ENCODE results near the gene MRFAP1. TPM values are rescaled to one million over a fixed set of nuclear protein-coding genes. Genes with fewer than 3 reads are reported as not detected.

Gene MRFAP1
- total RNA-seq, 1 donor from 2014 or later: 235 TPM

DNA sequence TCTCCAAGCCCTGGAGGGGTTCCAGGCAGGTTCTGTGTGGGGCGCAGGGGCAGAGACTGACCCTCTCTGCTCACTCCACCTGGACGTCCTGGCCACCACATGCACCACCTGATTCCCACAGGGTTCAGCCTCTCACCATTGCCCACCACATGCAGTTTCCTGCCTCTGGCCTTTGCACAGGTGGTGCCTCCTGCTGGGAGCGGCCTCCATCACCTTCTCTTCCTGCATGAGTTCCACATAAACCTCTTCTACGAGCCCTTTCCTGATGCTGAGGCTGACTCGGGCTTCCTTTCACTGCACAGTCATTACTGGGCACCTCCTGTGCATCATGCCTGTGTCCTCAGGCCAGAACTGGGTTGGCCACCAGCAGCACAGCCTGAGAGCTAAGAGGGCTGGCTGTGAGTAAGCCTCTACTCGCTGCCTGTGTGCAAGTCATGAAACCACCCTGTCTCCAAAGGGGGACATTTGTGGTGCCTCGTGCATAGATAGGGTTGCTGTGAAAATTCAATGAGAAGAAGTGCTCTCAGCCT lies 45.6 kb upstream of the MRFAP1 start:
- peaks cover 30% of the 10 kb centered on the region for H3K36me3 ChIP-seq
- H3K27me3 ChIP-seq: no peaks in the 10 kb centered on the region
- no peak for ATAC-seq
- TF ChIP-seq, protein P1, sequence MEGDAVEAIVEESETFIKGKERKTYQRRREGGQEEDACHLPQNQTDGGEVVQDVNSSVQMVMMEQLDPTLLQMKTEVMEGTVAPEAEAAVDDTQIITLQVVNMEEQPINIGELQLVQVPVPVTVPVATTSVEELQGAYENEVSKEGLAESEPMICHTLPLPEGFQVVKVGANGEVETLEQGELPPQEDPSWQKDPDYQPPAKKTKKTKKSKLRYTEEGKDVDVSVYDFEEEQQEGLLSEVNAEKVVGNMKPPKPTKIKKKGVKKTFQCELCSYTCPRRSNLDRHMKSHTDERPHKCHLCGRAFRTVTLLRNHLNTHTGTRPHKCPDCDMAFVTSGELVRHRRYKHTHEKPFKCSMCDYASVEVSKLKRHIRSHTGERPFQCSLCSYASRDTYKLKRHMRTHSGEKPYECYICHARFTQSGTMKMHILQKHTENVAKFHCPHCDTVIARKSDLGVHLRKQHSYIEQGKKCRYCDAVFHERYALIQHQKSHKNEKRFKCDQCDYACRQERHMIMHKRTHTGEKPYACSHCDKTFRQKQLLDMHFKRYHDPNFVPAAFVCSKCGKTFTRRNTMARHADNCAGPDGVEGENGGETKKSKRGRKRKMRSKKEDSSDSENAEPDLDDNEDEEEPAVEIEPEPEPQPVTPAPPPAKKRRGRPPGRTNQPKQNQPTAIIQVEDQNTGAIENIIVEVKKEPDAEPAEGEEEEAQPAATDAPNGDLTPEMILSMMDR (IDR thresholded peaks at IDR 0.05): no peak
- H3K4me1 ChIP-seq: no peaks in the 10 kb centered on the region
- no peak for DNase-seq
- H3K4me3 ChIP-seq: no peak overlapping the region
- intact Hi-C loops (cut with DNase I): no loop called here
- H3K27ac ChIP-seq: no peak overlapping the region
- H3K9me3 ChIP-seq: no peaks in the 10 kb centered on the region

DNA sequence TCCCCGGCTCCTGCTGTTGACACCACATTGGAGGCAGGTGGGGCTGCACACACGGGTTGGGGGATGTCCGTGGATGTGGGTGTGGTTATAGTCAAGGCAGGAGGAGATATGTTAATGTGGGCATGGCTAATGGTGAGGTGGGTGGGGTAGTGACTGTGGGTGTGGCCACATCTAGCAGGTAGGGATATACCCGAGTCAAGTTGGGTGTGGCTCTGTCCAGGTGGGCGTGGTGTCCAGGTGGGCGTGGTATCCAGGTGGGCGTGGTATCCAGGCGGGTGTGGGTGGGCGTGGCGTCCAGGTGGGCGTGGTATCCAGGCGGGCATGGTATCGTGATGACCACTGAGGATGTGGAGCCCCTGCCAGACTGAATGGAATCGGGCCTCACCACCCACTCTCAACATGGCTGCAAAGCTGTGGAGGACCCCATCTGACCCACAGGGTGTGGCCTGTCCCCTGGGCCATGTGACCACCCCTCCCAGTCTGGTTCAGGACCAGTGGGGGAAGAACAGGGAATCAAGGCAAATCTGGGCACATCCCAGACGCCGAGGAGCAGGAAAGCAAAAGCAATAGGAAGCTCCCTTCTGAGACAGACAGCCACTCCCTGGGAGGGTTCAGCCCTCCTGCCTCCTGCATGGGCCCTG lies 44.5 kb upstream of the MRFAP1 start:
- Histone ChIP-seq H3K36me3 (peaks cover 39% of the 10 kb centered on the region), H3K4me1 (no peaks in the 10 kb centered on the region), H3K9me3 (no peaks in the 10 kb centered on the region), H3K4me3 (no peak overlapping the region), H3K27ac (no peak overlapping the region), H3K27me3 (no peaks in the 10 kb centered on the region)
- TF ChIP-seq, protein P1 (IDR thresholded peaks at IDR 0.05): no peak
- intact Hi-C loops (cut with DNase I): no loop called here
- DNase-seq: no peak
- ATAC-seq: no peak

DNA sequence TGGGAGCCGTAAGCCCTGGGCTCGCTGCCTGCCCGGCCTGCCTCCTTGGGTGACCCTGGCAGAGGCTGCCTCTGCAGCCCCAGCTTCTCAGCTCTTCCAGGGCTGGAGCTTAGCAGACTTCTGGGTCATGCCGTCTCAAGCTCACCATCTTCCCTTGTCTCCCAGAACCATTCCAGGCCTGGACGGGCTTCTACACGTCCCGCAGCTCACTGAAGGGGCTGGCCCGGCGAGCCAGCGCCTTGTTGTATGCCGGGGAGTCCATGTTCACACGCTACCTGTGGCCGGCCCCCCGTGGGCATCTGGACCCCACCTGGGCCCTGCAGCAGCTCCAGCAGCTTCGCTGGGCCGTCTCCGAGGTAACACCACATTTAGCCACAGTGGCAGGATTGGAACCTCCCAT lies 43.5 kb upstream of the MRFAP1 start:
- Histone ChIP-seq H3K4me1 (no peaks in the 10 kb centered on the region), H3K9me3 (no peaks in the 10 kb centered on the region), H3K4me3 (no peak overlapping the region), H3K27me3 (no peaks in the 10 kb centered on the region), H3K27ac (no peak overlapping the region), H3K36me3 (peaks cover 39% of the 10 kb centered on the region)
- ATAC-seq (no peak), DNase-seq (no peak)
- TF ChIP-seq, protein P1 (IDR thresholded peaks at IDR 0.05): no peak
- intact Hi-C loops (cut with DNase I): no loop called here

DNA sequence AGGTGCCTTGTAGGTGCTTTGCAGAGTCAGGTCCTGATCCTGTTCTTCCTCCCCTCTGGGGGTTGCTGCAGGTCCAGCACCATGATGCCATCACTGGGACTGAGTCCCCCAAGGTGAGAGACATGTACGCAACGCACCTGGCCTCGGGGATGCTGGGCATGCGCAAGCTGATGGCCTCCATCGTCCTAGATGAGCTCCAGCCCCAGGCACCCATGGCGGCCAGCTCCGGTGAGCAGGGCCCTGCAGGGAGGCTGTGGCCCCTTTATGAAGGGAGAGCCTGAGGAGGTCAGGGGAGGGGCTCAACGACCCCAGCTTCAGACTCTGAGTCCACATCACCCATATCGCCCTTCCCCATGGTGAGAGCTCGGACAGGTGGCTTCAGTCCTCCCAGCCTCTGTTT lies 42.4 kb upstream of the MRFAP1 start:
- no peak for ATAC-seq
- Histone ChIP-seq H3K4me3 (no peak overlapping the region), H3K4me1 (no peaks in the 10 kb centered on the region), H3K36me3 (peaks cover 35% of the 10 kb centered on the region), H3K27ac (no peak overlapping the region), H3K27me3 (no peaks in the 10 kb centered on the region), H3K9me3 (no peaks in the 10 kb centered on the region)
- intact Hi-C loops (cut with DNase I): no loop called here
- DNase-seq: no peak
- TF ChIP-seq, protein P1 (IDR thresholded peaks at IDR 0.05): no peak

DNA sequence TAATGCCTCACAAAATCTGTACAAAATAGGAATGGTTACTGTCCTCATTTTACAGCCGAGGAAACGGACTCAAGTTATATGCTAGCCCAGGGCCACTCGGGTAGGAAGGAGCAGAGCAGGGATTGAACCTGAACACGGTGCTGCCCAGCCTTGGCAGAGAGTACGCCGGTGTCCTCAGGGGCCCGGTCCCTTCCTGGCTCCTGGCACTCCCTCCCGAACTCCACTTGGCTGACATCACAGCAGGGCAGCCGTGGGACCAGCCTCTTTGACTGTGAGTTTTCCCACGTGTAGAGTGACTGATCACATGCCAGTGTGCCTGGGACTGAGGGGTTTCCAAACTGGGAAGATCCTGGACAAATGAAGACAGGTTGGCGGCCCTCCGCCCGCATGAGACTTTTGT lies 41.8 kb upstream of the MRFAP1 start:
- peaks cover 35% of the 10 kb centered on the region for H3K36me3 ChIP-seq
- no peak overlapping the region for H3K27ac ChIP-seq
- DNase-seq (no peak), ATAC-seq (no peak)
- no peaks in the 10 kb centered on the region for H3K4me1 ChIP-seq
- H3K4me3 ChIP-seq: no peak overlapping the region
- TF ChIP-seq, protein P1 (IDR thresholded peaks at IDR 0.05): no peak
- no peaks in the 10 kb centered on the region for H3K27me3 ChIP-seq
- H3K9me3 ChIP-seq: no peaks in the 10 kb centered on the region
- intact Hi-C loops (cut with DNase I): no loop called here

Measured in upper lobe of right lung (tissue), 1 donor.